ENCODE measurements around the gene ACTR1B. TPM values are rescaled to one million over a fixed set of nuclear protein-coding genes. Genes with fewer than 3 reads are reported as not detected.
"Not testable (repeated sequence)": the region's sequence is repeated elsewhere in the genome, so short reads cannot be mapped to it uniquely, and the experiment has no call there.

Gene ACTR1B
- total RNA-seq, 2 donors from 2014 or later: 40.8 to 71.5 TPM

DNA sequence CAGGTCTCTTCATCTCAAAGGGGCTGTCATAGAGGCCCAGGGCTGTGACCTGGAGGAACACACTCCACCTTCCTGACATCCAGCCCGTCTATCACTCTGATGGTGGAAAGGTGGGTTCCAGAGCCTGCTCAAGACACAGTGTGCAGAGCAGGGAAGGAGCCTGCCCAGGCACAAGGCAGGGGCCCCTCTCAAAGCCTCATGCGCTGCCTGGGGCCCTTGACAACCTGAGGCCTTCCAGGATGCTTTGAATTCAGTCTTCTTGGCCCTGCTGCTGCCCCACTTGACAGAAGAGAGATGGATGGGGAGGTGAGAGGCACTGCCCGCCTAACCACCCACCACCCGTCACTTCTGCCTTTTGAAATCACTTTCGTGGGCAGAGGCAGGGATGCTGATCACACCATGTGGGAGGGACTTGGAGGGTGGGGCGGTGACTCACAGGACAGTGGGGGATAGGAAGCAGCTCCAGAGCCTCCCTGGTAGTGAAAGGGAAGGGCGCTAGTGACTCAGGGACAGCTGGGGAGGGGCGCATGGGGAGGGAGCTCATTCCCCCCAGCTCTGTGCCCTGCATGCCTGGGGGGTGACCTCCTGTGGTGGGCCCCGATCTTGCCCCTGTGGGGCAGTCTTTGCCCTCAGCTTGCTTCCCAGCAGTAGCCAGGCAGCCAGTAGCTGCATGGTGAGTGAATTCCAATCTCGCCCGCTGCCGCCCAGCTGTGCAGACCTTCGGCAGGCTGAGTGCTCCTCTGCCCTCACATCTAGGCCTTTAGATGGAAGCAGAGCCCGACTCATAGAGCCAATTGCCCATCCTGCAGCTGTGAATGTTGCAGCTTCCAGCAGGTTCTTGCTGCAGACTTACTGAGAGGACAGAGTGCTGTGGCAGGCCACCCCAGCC lies 44.7 kb downstream of the ACTR1B start:
- not testable (repeated sequence) for H3K4me3 ChIP-seq; DNase-seq (ENCODE audit: low spot score); H3K4me1 ChIP-seq; H3K27me3 ChIP-seq; H3K9me3 ChIP-seq; H3K36me3 ChIP-seq; H3K27ac ChIP-seq

DNA sequence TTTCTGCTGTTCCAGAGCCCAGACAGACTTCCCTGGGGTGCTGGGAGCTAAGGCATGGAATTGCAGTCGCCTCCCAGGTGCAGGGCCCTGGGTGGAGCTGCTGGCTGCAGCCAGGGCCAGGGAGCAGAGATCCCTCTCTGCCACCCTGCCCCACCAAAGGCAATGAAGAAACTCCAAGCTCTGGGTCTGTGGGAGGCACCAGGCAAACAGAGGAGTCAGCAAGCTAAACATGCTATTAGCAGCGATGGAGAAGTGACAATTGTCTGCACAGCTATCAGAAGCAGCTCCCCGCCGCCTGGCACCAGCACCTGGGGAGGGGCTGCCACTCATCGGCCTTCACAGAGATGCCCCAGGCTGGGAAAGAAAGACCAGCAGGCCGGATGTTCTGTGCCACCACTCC lies 45.9 kb downstream of the ACTR1B start:
- Histone ChIP-seq H3K27ac (no peak overlapping the region), H3K4me1 (no peaks in the 10 kb centered on the region), H3K36me3 (no peaks in the 10 kb centered on the region), H3K4me3 (no peak overlapping the region), H3K9me3 (no peaks in the 10 kb centered on the region), H3K27me3 (no peaks in the 10 kb centered on the region)
- TF ChIP-seq, protein P1, sequence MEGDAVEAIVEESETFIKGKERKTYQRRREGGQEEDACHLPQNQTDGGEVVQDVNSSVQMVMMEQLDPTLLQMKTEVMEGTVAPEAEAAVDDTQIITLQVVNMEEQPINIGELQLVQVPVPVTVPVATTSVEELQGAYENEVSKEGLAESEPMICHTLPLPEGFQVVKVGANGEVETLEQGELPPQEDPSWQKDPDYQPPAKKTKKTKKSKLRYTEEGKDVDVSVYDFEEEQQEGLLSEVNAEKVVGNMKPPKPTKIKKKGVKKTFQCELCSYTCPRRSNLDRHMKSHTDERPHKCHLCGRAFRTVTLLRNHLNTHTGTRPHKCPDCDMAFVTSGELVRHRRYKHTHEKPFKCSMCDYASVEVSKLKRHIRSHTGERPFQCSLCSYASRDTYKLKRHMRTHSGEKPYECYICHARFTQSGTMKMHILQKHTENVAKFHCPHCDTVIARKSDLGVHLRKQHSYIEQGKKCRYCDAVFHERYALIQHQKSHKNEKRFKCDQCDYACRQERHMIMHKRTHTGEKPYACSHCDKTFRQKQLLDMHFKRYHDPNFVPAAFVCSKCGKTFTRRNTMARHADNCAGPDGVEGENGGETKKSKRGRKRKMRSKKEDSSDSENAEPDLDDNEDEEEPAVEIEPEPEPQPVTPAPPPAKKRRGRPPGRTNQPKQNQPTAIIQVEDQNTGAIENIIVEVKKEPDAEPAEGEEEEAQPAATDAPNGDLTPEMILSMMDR (IDR thresholded peaks at IDR 0.05): no peak
- DNase-seq (ENCODE audit: low spot score): no peak

DNA sequence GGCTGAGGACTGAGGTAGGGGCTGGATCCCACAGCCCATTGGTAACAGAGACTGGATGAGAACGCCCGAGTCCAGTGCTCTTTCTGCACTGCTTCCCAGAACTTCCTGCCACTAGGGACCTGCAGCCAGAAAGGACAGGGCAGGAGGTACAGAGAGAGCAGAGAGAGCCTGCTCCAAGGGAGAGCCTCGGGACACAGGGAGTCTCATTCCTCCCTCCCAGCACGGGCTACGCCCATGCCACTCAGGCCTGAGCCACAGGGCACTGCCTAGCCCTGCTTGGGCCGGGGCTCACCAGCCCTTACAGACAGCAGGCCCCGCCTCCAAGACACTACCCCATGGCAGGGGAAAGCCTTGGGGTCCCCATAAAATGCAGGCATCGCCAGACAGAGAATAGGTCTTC lies 48.1 kb downstream of the ACTR1B start:
- H3K27me3 ChIP-seq; DNase-seq (ENCODE audit: low spot score); H3K9me3 ChIP-seq; H3K36me3 ChIP-seq; H3K4me1 ChIP-seq; H3K27ac ChIP-seq; H3K4me3 ChIP-seq: not testable (repeated sequence)

DNA sequence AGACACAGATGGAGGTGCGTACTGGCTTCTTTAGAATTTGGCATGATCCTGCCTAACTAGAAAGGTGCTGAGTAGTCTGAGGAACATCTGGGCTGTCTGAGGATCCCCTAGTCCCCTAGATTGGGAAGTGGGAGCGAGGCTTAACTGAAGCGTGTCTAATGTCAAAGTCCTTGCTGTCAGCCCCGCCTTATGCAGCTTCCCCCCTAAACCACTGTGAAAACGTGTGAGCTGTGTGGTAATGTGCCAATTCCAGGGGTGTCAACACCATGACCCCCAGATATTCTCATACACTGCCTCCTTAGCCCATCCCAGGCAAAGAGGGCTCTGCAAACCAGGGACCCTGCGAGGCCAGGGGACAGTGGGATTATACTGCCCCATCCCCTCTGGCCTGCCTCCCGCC lies 51.9 kb downstream of the ACTR1B start:
- H3K36me3 ChIP-seq; DNase-seq (ENCODE audit: low spot score); H3K9me3 ChIP-seq; H3K27ac ChIP-seq; H3K4me1 ChIP-seq; H3K4me3 ChIP-seq; H3K27me3 ChIP-seq: not testable (repeated sequence)

DNA sequence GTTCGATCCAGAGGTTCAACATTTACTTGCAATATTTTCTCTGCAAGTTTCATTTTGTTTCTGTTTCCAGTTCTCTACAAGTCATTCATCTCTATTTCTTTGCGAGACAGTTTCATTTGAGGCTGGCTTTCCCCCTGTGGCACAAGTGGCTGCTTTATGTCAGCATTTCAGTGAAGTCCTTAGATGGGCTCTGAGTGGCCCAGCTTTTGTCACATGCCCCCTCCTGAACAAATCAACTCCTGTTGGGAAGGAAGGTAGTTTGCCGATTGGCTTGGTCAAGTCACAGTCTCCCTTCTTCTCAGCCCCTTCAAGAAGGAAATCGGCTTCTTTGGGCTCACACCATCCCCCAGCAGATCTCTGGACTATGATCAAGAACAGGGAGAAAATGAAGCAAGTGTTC lies 55.1 kb downstream of the ACTR1B start:
- DNase-seq (ENCODE audit: low spot score); H3K9me3 ChIP-seq; H3K27me3 ChIP-seq; H3K27ac ChIP-seq; H3K36me3 ChIP-seq; H3K4me1 ChIP-seq; H3K4me3 ChIP-seq: not testable (repeated sequence)

Other genes with a start within 250 kb of the ACTR1B start
- 1 to 10 TPM; 4.6 to 9.6 TPM for gene ANKRD36B, start 74.2 kb downstream of the ACTR1B start, total RNA-seq
- gene COX5B, start 18.0 kb downstream of the ACTR1B start, total RNA-seq: 1,000 to 10,000 TPM; 1,312 to 1,415 TPM
- gene C2orf92, start 5.7 kb upstream of the ACTR1B start, total RNA-seq: 1 to 10 TPM; 3.0 to 3.1 TPM
- 1 to 10 TPM in 1 of 2 donors, under 1 TPM in 1; 0.86 to 1.4 TPM for gene ZAP70, start 49.5 kb upstream of the ACTR1B start, total RNA-seq